Measurements from ENCODE around the gene SATL1. TPM values are rescaled to one million over a fixed set of nuclear protein-coding genes. Genes with fewer than 3 reads are reported as not detected.
"Not testable (repeated sequence)": the region's sequence is repeated elsewhere in the genome, so short reads cannot be mapped to it uniquely, and the experiment has no call there.

SATL1 gene, protein sequence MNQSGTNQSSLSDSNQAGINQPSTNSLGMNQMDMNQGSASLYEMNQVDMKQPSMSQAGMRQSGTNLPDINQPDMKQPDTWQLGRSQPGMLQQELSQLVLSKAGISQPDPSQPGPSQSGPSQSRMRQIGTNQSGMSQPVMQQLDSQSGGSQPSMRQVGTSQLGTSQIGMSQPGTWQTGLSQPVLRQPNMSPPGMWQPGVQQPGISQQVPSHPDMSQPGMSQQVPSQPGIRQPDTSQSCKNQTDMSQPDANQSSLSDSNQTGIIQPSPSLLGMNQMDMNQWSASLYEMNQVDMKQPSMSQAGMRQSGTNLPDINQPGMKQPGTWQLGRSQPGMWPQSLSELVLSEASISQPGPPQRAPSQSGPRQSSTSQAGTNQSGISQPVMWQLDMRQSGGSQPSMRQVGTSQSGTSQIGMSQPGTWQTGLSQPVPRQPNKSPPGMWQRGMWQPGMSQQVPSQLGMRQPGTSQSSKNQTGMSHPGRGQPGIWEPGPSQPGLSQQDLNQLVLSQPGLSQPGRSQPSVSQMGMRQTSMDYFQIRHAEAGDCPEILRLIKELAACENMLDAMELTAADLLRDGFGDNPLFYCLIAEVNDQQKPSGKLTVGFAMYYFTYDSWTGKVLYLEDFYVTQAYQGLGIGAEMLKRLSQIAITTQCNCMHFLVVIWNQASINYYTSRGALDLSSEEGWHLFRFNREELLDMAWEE
- 0.17 TPM for polyA plus RNA-seq (2013, experiment 1 of 2)
- polyA plus RNA-seq (2013, experiment 2 of 2) = 0.25 TPM

DNA sequence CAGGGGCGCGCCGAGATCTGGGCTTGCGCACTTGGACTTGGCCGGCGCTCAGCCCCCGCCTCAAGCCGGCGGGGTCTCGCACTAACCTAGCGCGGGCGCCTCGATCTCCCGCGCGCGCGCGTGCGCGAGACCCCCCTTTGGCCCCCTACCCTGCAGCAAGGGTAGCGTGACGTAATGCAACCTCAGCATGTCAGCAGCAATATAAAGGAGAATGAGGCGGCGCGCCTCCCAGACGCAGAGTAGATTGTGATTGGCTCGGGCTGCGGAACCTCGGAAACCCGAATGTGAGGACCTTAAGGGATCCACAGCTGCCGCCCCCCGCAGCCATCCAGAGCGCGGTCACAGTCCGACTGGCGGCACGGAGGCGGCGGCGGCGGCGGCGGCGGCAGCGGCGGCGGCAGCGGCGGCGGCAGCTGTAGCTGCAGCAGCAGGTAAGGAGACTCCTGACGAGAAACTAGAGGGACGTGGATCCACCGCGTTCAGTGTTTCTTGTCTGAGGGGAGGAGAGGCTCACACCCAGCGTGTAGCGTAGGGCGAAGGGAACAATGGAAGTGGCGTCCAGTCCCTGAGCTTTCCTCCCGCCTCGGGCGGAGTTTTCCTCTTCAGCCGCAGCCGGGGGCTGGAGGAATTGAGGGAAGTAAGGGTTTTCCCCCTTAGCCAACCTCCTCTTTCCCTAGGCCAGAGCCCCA lies at the start of gene SATL1, which contains the start of gene ZNF711:
TSS of gene SATL1 (minus strand) at position 19 of the 689 bp plus-strand sequence. CDS start 134,811 bp downstream, outside the sequence.
TSS of gene ZNF711 (plus strand) at position 231 of the 689 bp plus-strand sequence. CDS start 3,582 bp downstream, outside the sequence.
- H3K56ac ChIP-seq (ENCODE audit: low read length) = peak within 1 kb of the TSS; percentile 90
- H3K9ac ChIP-seq (ENCODE audit: low read length) = peak within 1 kb of the TSS; percentile 84
- no peak within 1 kb of the TSS for H4K8ac ChIP-seq (ENCODE audit: low read depth, low read length)
- H3K4me1 ChIP-seq (ENCODE audit: control insufficient read depth, low read depth, low read length) = no peaks in the 10 kb centered on the region
- H3K18ac ChIP-seq (ENCODE audit: low read length) = peak within 1 kb of the TSS; percentile 47
- H3K23ac ChIP-seq (ENCODE audit: low read length) = no peak within 1 kb of the TSS
- no peak within 1 kb of the TSS for H2BK15ac ChIP-seq (replicated peaks; ENCODE audit: low read depth)
- H3K4ac ChIP-seq (ENCODE audit: low read depth, low read length) = no peak within 1 kb of the TSS
- H3K36me3 ChIP-seq (ENCODE audit: control insufficient read depth, insufficient read depth, low read length) = no peaks in the 10 kb centered on the region
- H3K79me2 ChIP-seq (ENCODE audit: control insufficient read depth, insufficient read depth, low read length) = peaks cover 24% of the 10 kb centered on the region
- no peak within 1 kb of the TSS for H2AK5ac ChIP-seq (ENCODE audit: low read length)
- H3K4me3 ChIP-seq (ENCODE audit: low read length) = peak within 1 kb of the TSS; percentile 93
- H2BK120ac ChIP-seq (ENCODE audit: low read depth, low read length) = no peak within 1 kb of the TSS
- peak within 1 kb of the TSS; percentile 72 for H3K27ac ChIP-seq (ENCODE audit: low read depth, low read length)
- H2BK5ac ChIP-seq (ENCODE audit: low read length) = peak within 1 kb of the TSS; percentile 39
- H3K27me3 ChIP-seq (ENCODE audit: insufficient read depth, low read length, poor library complexity) = no peaks in the 10 kb centered on the region
- DNase-seq = peak; percentile 95
- no CpG with 5 or more reads among the region's 65 CpGs for WGBS (ENCODE audit: extremely low coverage, insufficient coverage, low lambda C conversion rate)
- H4K5ac ChIP-seq (ENCODE audit: low read length) = no peak within 1 kb of the TSS
- H3K79me1 ChIP-seq (ENCODE audit: low read length) = no peaks in the 10 kb centered on the region
- peak within 1 kb of the TSS; percentile 22 for H3K4me2 ChIP-seq (ENCODE audit: low read length)

DNA sequence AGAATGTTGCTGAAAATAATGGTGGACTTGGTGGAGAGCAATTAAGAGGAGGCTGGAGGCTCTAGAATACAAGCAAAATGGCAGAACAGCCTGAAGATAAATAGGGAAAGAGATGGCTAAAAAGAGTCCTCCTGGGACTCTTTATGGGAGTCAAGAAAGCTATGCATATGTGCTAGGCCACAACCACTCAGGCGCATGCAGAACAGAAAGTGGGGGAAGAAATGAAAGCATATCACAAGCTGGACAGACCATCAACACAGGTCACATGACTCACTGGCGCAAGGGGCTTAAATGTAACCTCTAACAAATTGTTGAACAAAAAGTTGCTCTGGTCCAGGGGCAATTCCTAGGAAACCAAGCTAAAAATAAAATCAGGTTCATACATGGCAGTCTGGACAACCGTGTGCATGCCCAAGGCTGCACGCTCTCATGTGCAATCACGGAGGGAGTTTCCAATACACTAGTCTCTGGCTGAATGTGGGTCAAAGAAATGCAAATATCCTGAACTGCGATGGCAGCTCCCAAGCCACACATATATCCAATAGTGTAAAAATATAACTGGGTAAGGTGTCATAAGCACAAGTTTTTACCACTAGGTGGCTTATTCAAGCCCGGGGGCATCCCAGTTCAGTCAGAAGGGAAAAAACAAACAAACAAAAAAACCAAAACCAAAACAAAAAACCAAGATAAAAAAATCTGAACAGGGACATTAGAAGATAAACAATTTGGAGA lies 45.6 kb upstream of the SATL1 start:
- H3K79me1 ChIP-seq (ENCODE audit: low read length) = no peaks in the 10 kb centered on the region
- no peaks in the 10 kb centered on the region for H3K36me3 ChIP-seq (ENCODE audit: control insufficient read depth, insufficient read depth, low read length)
- no peak overlapping the region for H2BK5ac ChIP-seq (ENCODE audit: low read length)
- no peak overlapping the region for H2BK120ac ChIP-seq (ENCODE audit: low read depth, low read length)
- WGBS (ENCODE audit: extremely low coverage, insufficient coverage, low lambda C conversion rate) = no CpG with 5 or more reads among the region's 7 CpGs
- no peaks in the 10 kb centered on the region for H3K27me3 ChIP-seq (ENCODE audit: insufficient read depth, low read length, poor library complexity)
- no peak overlapping the region for H2AK5ac ChIP-seq (ENCODE audit: low read length)
- no peak overlapping the region for H3K56ac ChIP-seq (ENCODE audit: low read length)
- no peak overlapping the region for H3K9ac ChIP-seq (ENCODE audit: low read length)
- no peak overlapping the region for H3K4me3 ChIP-seq (ENCODE audit: low read length)
- H3K79me2 ChIP-seq (ENCODE audit: control insufficient read depth, insufficient read depth, low read length) = no peaks in the 10 kb centered on the region
- no peak overlapping the region for H3K4ac ChIP-seq (ENCODE audit: low read depth, low read length)
- no peak overlapping the region for H4K5ac ChIP-seq (ENCODE audit: low read length)
- DNase-seq = no peak
- no peak overlapping the region for H3K4me2 ChIP-seq (ENCODE audit: low read length)
- no peak overlapping the region for H3K27ac ChIP-seq (ENCODE audit: low read depth, low read length)
- no peak overlapping the region for H4K8ac ChIP-seq (ENCODE audit: low read depth, low read length)
- H3K23ac ChIP-seq (ENCODE audit: low read length) = no peak overlapping the region
- H3K4me1 ChIP-seq (ENCODE audit: control insufficient read depth, low read depth, low read length) = no peaks in the 10 kb centered on the region
- no peak overlapping the region for H2BK15ac ChIP-seq (replicated peaks; ENCODE audit: low read depth)
- H3K18ac ChIP-seq (ENCODE audit: low read length) = no peak overlapping the region

DNA sequence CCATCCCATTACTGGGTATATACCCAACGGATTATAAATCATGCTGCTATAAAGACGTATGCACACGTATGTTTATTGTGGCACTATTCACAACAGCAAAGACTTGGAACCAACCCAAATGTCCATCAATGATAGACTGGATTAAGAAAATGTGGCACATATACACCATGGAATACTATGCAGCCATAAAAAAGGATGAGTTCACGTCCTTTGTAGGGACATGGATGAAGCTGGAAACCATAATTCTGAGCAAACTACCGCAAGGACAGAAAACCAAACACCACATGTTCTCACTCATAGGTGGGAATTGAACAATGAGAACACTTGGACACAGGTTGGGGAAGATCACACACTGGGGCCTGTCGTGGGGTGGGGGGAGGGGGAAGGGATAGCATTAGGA lies 41.7 kb upstream of the SATL1 start:
- not testable (repeated sequence) for H3K18ac ChIP-seq (ENCODE audit: low read length); H3K4me3 ChIP-seq (ENCODE audit: low read length); H3K79me1 ChIP-seq (ENCODE audit: low read length); H3K23ac ChIP-seq (ENCODE audit: low read length); H3K9ac ChIP-seq (ENCODE audit: low read length); H3K27ac ChIP-seq (ENCODE audit: low read depth, low read length); H3K56ac ChIP-seq (ENCODE audit: low read length); H3K36me3 ChIP-seq (ENCODE audit: control insufficient read depth, insufficient read depth, low read length); H2BK120ac ChIP-seq (ENCODE audit: low read depth, low read length); H4K8ac ChIP-seq (ENCODE audit: low read depth, low read length); H3K27me3 ChIP-seq (ENCODE audit: insufficient read depth, low read length, poor library complexity); H3K4me2 ChIP-seq (ENCODE audit: low read length); H2BK5ac ChIP-seq (ENCODE audit: low read length); H3K4ac ChIP-seq (ENCODE audit: low read depth, low read length); H3K4me1 ChIP-seq (ENCODE audit: control insufficient read depth, low read depth, low read length); H3K79me2 ChIP-seq (ENCODE audit: control insufficient read depth, insufficient read depth, low read length); H2AK5ac ChIP-seq (ENCODE audit: low read length); H2BK15ac ChIP-seq (replicated peaks; ENCODE audit: low read depth); H4K5ac ChIP-seq (ENCODE audit: low read length); DNase-seq
- no CpG with 5 or more reads among the region's 6 CpGs for WGBS (ENCODE audit: extremely low coverage, insufficient coverage, low lambda C conversion rate)

DNA sequence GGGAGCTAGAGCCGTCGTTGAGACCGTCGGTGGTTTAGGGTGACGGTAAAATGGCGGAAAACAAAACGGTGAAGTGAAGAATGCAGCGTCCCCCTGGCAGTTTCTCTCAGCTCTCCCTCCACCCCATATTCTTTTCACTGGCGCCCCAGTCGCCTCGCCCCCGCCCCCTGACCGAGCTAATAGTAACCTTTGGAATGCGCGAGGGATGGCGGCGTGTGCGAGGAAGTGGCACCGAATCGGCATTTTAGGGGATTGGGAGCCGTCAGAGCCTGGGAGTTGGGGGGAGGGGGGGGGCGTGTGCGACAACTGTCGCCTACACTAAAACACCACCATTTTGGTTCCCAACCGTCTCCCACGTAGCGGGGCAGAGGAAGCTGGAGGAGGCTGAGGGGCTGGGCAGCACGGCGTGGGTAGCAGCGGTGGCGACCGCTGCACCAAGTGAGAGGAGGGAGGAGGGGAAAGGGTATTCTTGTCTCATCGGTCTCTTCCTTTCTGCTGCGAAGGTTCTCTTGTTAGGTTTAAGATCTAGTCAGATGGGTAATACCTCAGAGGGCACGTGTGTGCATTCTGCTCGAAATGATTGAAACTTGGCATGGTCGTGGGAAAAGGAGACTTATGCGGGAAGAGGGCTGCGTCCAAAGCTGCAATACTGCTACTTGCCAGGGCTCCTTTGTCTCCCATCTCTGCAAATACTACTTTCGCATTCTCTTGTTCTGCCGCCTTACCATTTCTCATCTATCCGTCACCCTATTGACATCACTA lies 1.1 kb upstream of the SATL1 start:
- Histone ChIP-seq H3K4me2 (ENCODE audit: low read length) (peak overlapping the region; percentile 1), H3K27ac (ENCODE audit: low read depth, low read length) (peak overlapping the region; percentile 72), H3K79me1 (ENCODE audit: low read length) (no peaks in the 10 kb centered on the region), H3K9ac (ENCODE audit: low read length) (peak overlapping the region; percentile 84), H3K4me3 (ENCODE audit: low read length) (peak overlapping the region; percentile 93), H4K5ac (ENCODE audit: low read length) (no peak overlapping the region), H3K56ac (ENCODE audit: low read length) (peak overlapping the region; percentile 90), H3K36me3 (ENCODE audit: control insufficient read depth, insufficient read depth, low read length) (no peaks in the 10 kb centered on the region), H2BK5ac (ENCODE audit: low read length) (peak overlapping the region; percentile 39), H3K4ac (ENCODE audit: low read depth, low read length) (no peak overlapping the region), H3K79me2 (ENCODE audit: control insufficient read depth, insufficient read depth, low read length) (peaks cover 24% of the 10 kb centered on the region), H2BK15ac (replicated peaks; ENCODE audit: low read depth) (no peak overlapping the region), H4K8ac (ENCODE audit: low read depth, low read length) (no peak overlapping the region), H3K4me1 (ENCODE audit: control insufficient read depth, low read depth, low read length) (no peaks in the 10 kb centered on the region), H3K23ac (ENCODE audit: low read length) (no peak overlapping the region), H2AK5ac (ENCODE audit: low read length) (no peak overlapping the region), H2BK120ac (ENCODE audit: low read depth, low read length) (no peak overlapping the region), H3K27me3 (ENCODE audit: insufficient read depth, low read length, poor library complexity) (no peaks in the 10 kb centered on the region), H3K18ac (ENCODE audit: low read length) (peak overlapping the region; percentile 47)
- peak; percentile 57 for DNase-seq
- WGBS (ENCODE audit: extremely low coverage, insufficient coverage, low lambda C conversion rate) = no CpG with 5 or more reads among the region's 42 CpGs

DNA sequence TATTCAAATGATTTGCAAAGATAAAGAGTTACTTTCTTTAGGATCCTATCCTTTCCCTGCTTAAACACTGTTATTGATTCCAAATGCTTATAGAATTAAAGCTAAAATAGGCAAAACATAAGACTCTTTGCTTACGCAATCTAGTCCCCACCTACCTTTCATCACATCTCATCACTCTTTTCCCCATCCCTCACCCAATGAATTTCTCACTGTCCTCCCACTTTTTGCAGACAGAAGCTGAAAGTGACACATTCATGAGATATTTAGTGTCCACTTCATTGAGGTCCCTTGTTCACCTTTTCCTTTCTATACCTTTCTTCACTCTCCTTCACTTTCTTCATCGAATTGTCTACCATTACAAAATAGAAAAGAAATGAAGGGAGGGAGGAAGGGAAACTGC lies 424 bp downstream of the SATL1 start:
- peak overlapping the region; percentile 22 for H3K4me2 ChIP-seq (ENCODE audit: low read length)
- H3K4me1 ChIP-seq (ENCODE audit: control insufficient read depth, low read depth, low read length) = no peaks in the 10 kb centered on the region
- no peaks in the 10 kb centered on the region for H3K79me1 ChIP-seq (ENCODE audit: low read length)
- H3K4me3 ChIP-seq (ENCODE audit: low read length) = peak overlapping the region; percentile 29
- H3K18ac ChIP-seq (ENCODE audit: low read length) = no peak overlapping the region
- DNase-seq = peak; percentile 30
- H4K8ac ChIP-seq (ENCODE audit: low read depth, low read length) = no peak overlapping the region
- H3K79me2 ChIP-seq (ENCODE audit: control insufficient read depth, insufficient read depth, low read length) = peaks cover 20% of the 10 kb centered on the region
- no peak overlapping the region for H2BK120ac ChIP-seq (ENCODE audit: low read depth, low read length)
- no peaks in the 10 kb centered on the region for H3K36me3 ChIP-seq (ENCODE audit: control insufficient read depth, insufficient read depth, low read length)
- H2AK5ac ChIP-seq (ENCODE audit: low read length) = no peak overlapping the region
- no peaks in the 10 kb centered on the region for H3K27me3 ChIP-seq (ENCODE audit: insufficient read depth, low read length, poor library complexity)
- H3K27ac ChIP-seq (ENCODE audit: low read depth, low read length) = no peak overlapping the region
- peak overlapping the region; percentile 58 for H3K56ac ChIP-seq (ENCODE audit: low read length)
- no peak overlapping the region for H3K23ac ChIP-seq (ENCODE audit: low read length)
- no CpG with 5 or more reads among the region's 2 CpGs for WGBS (ENCODE audit: extremely low coverage, insufficient coverage, low lambda C conversion rate)
- no peak overlapping the region for H2BK15ac ChIP-seq (replicated peaks; ENCODE audit: low read depth)
- no peak overlapping the region for H4K5ac ChIP-seq (ENCODE audit: low read length)
- H2BK5ac ChIP-seq (ENCODE audit: low read length) = no peak overlapping the region
- peak overlapping the region; percentile 59 for H3K9ac ChIP-seq (ENCODE audit: low read length)
- no peak overlapping the region for H3K4ac ChIP-seq (ENCODE audit: low read depth, low read length)

Data from mesendoderm (in vitro differentiated cells).